MCF 10A (cell line): ENCODE measurements around the gene HTT-AS. TPM values are rescaled to one million over a fixed set of nuclear protein-coding genes. Genes with fewer than 3 reads are reported as not detected.

Source experiments
- BruUV-seq: library from RNA; stranded (reverse); fragments of 400-500 nt; replicated peaks from 2 replicates; lab custom pipeline; 2021; lab: Mats Ljungman, UMichigan
- CTCF ChIA-PET: fragments of 300-600 bp; sonication (Branson Sonifier 250); formaldehyde crosslinking; extraction: SDS; loops from one replicate; lab custom pipeline; 2021; ENCODE audit warnings: antibody characterized with exemption, inconsistent platforms; lab: Yijun Ruan, JAX
- POLR2A ChIA-PET: fragments of 300-600, 350-650 bp; sonication (Branson Sonifier 250); formaldehyde crosslinking; extraction: SDS; loops from one replicate; lab custom pipeline; 2020; ENCODE audit warnings: antibody characterized with exemption, inconsistent platforms; lab: Yijun Ruan, JAX
- DNase-seq: peaks from one replicate; pipeline ENCODE4 v3.0.0-alpha.2; 2018; ENCODE audit not compliant: unreplicated experiment
- H3K27ac Mint-ChIP-seq: one replicate; pipeline ENCODE4 v1.8.0; 2022; ENCODE audit warnings: mild to moderate bottlenecking, low read depth, mixed read lengths; ENCODE audit not compliant: unreplicated experiment
- H3K27me3 Mint-ChIP-seq: one replicate; pipeline ENCODE4 v1.8.0; 2022; ENCODE audit warnings: mixed read lengths; ENCODE audit not compliant: insufficient read depth, unreplicated experiment
- H3K36me3 Mint-ChIP-seq: one replicate; pipeline ENCODE4 v1.8.0; 2022; ENCODE audit warnings: mild to moderate bottlenecking, moderate library complexity, mixed read lengths; ENCODE audit not compliant: insufficient read depth, unreplicated experiment
- H3K4me1 Mint-ChIP-seq: one replicate; pipeline ENCODE4 v1.8.0; 2022; ENCODE audit warnings: mixed read lengths; ENCODE audit not compliant: insufficient read depth, unreplicated experiment
- H3K4me3 Mint-ChIP-seq: one replicate; pipeline ENCODE4 v1.8.0; 2022; ENCODE audit warnings: mild to moderate bottlenecking, moderate library complexity, mixed read lengths; ENCODE audit not compliant: unreplicated experiment
- H3K9me3 Mint-ChIP-seq: one replicate; pipeline ENCODE4 v1.8.0; 2022; ENCODE audit warnings: mixed read lengths; ENCODE audit not compliant: unreplicated experiment
- intact Hi-C: fragments of 100-400 bp; cut with micrococcal nuclease; formaldehyde crosslinking; loops from 2 replicates; pipeline ENCODE4 v1.14.1; 2022
- total RNA-seq: library from RNA; stranded (reverse); gene quantifications from 2 replicates; pipeline ENCODE4 v1.2.3, GENCODE V29; 2022
- TF ChIP-seq, protein P1 (sequence below): fragments of 200-600 bp; IDR thresholded peaks from one replicate; pipeline ENCODE4 v1.8.0; 2022; ENCODE audit warnings: antibody characterized with exemption, mild to moderate bottlenecking; ENCODE audit not compliant: unreplicated experiment

The HTT-AS gene
- total RNA-seq, 1 experiment from 2014 or later, result not detected

DNA sequence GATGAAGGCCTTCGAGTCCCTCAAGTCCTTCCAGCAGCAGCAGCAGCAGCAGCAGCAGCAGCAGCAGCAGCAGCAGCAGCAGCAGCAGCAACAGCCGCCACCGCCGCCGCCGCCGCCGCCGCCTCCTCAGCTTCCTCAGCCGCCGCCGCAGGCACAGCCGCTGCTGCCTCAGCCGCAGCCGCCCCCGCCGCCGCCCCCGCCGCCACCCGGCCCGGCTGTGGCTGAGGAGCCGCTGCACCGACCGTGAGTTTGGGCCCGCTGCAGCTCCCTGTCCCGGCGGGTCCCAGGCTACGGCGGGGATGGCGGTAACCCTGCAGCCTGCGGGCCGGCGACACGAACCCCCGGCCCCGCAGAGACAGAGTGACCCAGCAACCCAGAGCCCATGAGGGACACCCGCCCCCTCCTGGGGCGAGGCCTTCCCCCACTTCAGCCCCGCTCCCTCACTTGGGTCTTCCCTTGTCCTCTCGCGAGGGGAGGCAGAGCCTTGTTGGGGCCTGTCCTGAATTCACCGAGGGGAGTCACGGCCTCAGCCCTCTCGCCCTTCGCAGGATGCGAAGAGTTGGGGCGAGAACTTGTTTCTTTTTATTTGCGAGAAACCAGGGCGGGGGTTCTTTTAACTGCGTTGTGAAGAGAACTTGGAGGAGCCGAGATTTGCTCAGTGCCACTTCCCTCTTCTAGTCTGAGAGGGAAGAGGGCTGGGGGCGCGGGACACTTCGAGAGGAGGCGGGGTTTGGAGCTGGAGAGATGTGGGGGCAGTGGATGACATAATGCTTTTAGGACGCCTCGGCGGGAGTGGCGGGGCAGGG lies 711 bp upstream of the HTT-AS start:
- POLR2A ChIA-PET, result interaction anchor here (0.6 to 2.9 kb wide), 13 partner anchors 12 to 1745 kb away, joined by 3 to 14 read pairs (median 4); partner anchors contain the start of genes FAM193A, GRK4 and NOP14
- H3K4me3 Mint-ChIP-seq, result peak overlapping the region; percentile 86
- CTCF ChIA-PET, result interaction anchor here (0.6 to 1.8 kb wide), 2 partner anchors 47 to 350 kb away, joined by 4 to 5 read pairs; no protein-coding TSS in a partner anchor

GRCh38 chr4:3073158-3074077 lies 920 bp downstream of the HTT-AS start:
- no peak for DNase-seq
- H3K27ac Mint-ChIP-seq, result no peak overlapping the region
- H3K27me3 Mint-ChIP-seq, result no peaks in the 10 kb centered on the region
- no TSS peak for BruUV-seq
- no peaks in the 10 kb centered on the region for H3K9me3 Mint-ChIP-seq
- peak overlapping the region; percentile 86 for H3K4me3 Mint-ChIP-seq
- peaks cover 10% of the 10 kb centered on the region for H3K4me1 Mint-ChIP-seq
- H3K36me3 Mint-ChIP-seq, result peaks cover 7% of the 10 kb centered on the region
- TF ChIP-seq, protein P1, sequence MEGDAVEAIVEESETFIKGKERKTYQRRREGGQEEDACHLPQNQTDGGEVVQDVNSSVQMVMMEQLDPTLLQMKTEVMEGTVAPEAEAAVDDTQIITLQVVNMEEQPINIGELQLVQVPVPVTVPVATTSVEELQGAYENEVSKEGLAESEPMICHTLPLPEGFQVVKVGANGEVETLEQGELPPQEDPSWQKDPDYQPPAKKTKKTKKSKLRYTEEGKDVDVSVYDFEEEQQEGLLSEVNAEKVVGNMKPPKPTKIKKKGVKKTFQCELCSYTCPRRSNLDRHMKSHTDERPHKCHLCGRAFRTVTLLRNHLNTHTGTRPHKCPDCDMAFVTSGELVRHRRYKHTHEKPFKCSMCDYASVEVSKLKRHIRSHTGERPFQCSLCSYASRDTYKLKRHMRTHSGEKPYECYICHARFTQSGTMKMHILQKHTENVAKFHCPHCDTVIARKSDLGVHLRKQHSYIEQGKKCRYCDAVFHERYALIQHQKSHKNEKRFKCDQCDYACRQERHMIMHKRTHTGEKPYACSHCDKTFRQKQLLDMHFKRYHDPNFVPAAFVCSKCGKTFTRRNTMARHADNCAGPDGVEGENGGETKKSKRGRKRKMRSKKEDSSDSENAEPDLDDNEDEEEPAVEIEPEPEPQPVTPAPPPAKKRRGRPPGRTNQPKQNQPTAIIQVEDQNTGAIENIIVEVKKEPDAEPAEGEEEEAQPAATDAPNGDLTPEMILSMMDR, result no peak
- POLR2A ChIA-PET, result interaction anchor here (0.6 to 2.9 kb wide), 8 partner anchors 21 to 1165 kb away, joined by 3 to 14 read pairs (median 3); partner anchors contain the start of genes GRK4 and NOP14
- CTCF ChIA-PET, result interaction anchor here (0.6 to 1.1 kb wide), 2 partner anchors 15 to 26 kb away, joined by 3 to 8 read pairs; no protein-coding TSS in a partner anchor
- intact Hi-C loops, result no loop called here

More for the DNA sequence above, 711 bp upstream of the HTT-AS start:
- H3K27me3 Mint-ChIP-seq, result no peaks in the 10 kb centered on the region
- H3K36me3 Mint-ChIP-seq, result no peaks in the 10 kb centered on the region
- intact Hi-C loops, result no loop called here
- TF ChIP-seq, protein P1, result no peak
- peaks cover 16% of the 10 kb centered on the region for H3K4me1 Mint-ChIP-seq
- peak; percentile 54 for DNase-seq
- peak overlapping the region; percentile 87 for H3K27ac Mint-ChIP-seq
- no peaks in the 10 kb centered on the region for H3K9me3 Mint-ChIP-seq
- TSS peak; percentile 48 for BruUV-seq

DNA sequence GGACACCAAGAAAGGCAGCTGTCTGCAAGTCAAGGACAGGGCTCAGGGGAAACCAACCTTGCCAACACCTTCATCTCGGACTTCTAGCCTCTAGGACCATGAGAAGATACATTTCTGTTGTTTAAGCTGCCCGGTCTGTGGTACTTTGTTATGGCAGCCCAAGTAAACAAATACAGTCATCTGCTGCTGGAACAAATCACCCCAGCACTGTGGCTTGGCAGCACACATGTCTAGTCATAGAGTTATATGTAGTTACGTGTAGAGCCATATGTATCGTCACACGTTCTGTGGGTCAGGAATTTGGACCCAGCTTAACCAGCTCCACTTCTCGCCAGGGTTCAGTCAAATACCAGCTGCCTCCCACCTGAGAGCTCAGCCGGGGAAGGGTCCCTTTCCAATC lies 2.5 kb downstream of the HTT-AS start:
- Mint-ChIP-seq H3K9me3 (no peaks in the 10 kb centered on the region), H3K4me1 (peaks cover 10% of the 10 kb centered on the region), H3K36me3 (peaks cover 7% of the 10 kb centered on the region), H3K4me3 (no peak overlapping the region), H3K27ac (no peak overlapping the region), H3K27me3 (no peaks in the 10 kb centered on the region)
- TF ChIP-seq, protein P1, result no peak
- ChIA-PET CTCF (interaction anchor here (0.8 to 1.2 kb wide), 2 partner anchors 33 to 93 kb away, joined by 3 to 6 read pairs; no protein-coding TSS in a partner anchor), POLR2A (interaction anchor here (1.4 kb wide), 1 partner anchor 11 kb away, joined by 4 read pairs; no protein-coding TSS in a partner anchor)
- no TSS peak for BruUV-seq
- intact Hi-C loops, result no loop called here
- DNase-seq, result no peak
